ENCODE results near the gene EIF5.
A peak's percentile ranks its signal among the peaks of the same experiment; 100 is the strongest.

EIF5 gene

DNA sequence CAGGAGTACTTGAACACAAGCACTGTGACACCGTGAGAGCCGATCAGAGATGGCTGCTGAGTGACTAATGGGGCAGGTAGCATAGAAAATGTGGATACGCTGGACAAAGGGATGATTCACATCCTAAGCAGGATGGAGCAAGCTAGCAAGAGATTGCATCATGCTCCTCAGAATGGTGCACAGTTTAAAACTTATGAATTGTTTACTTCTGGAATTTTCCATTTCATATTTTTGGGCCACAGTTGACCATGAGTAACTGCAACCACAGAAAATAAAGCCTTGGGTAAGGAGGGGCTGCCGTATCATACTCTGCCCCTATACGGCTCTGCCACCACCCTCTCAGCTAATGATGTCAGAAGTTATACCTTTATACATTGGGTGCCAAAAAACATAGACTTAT, 27.8 kb downstream of the EIF5 start:
- H3K4me3 ChIP-seq (ENCODE audit: low read length) = no peak overlapping the region

DNA sequence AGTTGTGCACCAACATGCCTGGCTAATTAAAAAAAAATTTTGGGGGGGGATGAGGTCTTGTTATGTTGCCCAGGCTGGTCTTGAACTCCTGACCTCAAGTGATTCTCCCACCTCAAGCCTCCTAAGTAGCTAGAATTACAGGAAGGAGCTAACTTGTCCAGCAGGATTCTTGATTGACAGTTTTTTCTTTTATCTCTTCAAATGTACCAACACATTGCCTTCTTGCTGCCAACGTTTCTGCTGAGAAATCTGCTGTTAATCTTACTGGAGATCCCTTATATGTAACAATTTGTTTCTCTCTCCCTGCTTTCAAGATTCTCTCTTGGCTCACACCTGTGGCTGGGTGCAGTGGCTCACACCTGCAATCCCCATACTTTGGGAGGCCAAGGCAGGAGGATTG, 28.7 kb downstream of the EIF5 start:
- H3K9me3 ChIP-seq (replicated peaks; ENCODE audit: low read length) = peaks cover 8% of the 10 kb centered on the region
- no peaks in the 10 kb centered on the region for H3K27me3 ChIP-seq (ENCODE audit: control insufficient read depth, insufficient read depth, low read length)
- H3K4me1 ChIP-seq (ENCODE audit: control insufficient read depth, insufficient read depth, low read length) = peaks cover 11% of the 10 kb centered on the region
- H3K9ac ChIP-seq (ENCODE audit: low read depth, low read length) = no peak overlapping the region
- no peak overlapping the region for H3K4me2 ChIP-seq (ENCODE audit: low read length)
- H3K36me3 ChIP-seq (ENCODE audit: insufficient read depth, low read length) = no peaks in the 10 kb centered on the region
- H3K4me3 ChIP-seq (ENCODE audit: low read length) = no peak overlapping the region

More for the DNA sequence above, 27.8 kb downstream of the EIF5 start:
- Histone ChIP-seq H3K27me3 (ENCODE audit: control insufficient read depth, insufficient read depth, low read length) (no peaks in the 10 kb centered on the region), H3K36me3 (ENCODE audit: insufficient read depth, low read length) (no peaks in the 10 kb centered on the region), H3K9me3 (replicated peaks; ENCODE audit: low read length) (peaks cover 8% of the 10 kb centered on the region), H3K4me1 (ENCODE audit: control insufficient read depth, insufficient read depth, low read length) (peaks cover 11% of the 10 kb centered on the region), H3K4me2 (ENCODE audit: low read length) (peak overlapping the region; percentile 45), H3K9ac (ENCODE audit: low read depth, low read length) (peak overlapping the region; percentile 2)

DNA sequence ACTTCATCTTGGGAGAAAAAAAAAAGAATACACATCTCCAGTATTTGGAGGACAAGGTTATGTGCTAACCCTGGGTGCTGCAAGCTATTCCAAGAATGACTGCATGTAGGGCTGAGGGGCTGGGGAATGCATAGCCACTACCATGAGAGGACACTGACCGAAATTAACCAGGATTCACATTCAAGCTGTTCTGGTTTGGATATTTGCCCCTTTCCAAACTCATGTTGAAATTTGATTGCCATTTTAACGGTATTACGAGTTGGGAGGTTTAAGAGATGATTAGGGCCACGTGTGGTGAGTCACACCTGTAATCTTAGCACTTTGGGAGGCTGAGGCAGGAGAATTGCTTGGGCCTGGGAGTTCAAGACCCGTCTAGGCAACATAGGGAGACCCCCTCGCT, 32.7 kb downstream of the EIF5 start:
- Histone ChIP-seq H3K4me2 (ENCODE audit: low read length) (no peak overlapping the region), H3K9me3 (replicated peaks; ENCODE audit: low read length) (peaks cover 8% of the 10 kb centered on the region), H3K36me3 (ENCODE audit: insufficient read depth, low read length) (no peaks in the 10 kb centered on the region), H3K4me3 (ENCODE audit: low read length) (no peak overlapping the region), H3K4me1 (ENCODE audit: control insufficient read depth, insufficient read depth, low read length) (peaks cover 5% of the 10 kb centered on the region), H3K9ac (ENCODE audit: low read depth, low read length) (no peak overlapping the region), H3K27me3 (ENCODE audit: control insufficient read depth, insufficient read depth, low read length) (no peaks in the 10 kb centered on the region)

DNA sequence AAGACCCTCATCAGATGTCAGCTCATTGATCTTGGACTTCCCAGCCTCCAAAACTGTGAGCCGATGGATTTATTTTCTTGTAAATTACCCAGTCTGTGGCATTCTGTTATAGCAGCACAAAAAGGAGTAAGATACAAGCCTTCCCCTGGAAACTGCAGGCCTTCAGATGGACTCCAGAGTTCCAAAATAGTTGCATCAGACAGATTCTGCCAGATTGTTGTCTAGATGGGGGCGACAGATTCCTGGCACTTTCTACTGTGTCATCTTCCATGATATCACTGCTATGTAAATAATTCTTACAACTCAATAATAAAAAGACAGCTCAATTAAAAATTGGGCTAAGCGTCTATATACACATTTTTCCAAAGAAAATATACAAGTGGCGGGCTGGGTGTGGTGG, 34.0 kb downstream of the EIF5 start:
- Histone ChIP-seq H3K27me3 (ENCODE audit: control insufficient read depth, insufficient read depth, low read length) (no peaks in the 10 kb centered on the region), H3K9me3 (replicated peaks; ENCODE audit: low read length) (peaks cover under 1% of the 10 kb centered on the region), H3K4me1 (ENCODE audit: control insufficient read depth, insufficient read depth, low read length) (peaks cover 10% of the 10 kb centered on the region), H3K4me3 (ENCODE audit: low read length) (no peak overlapping the region), H3K4me2 (ENCODE audit: low read length) (no peak overlapping the region), H3K36me3 (ENCODE audit: insufficient read depth, low read length) (no peaks in the 10 kb centered on the region), H3K9ac (ENCODE audit: low read depth, low read length) (no peak overlapping the region)

DNA sequence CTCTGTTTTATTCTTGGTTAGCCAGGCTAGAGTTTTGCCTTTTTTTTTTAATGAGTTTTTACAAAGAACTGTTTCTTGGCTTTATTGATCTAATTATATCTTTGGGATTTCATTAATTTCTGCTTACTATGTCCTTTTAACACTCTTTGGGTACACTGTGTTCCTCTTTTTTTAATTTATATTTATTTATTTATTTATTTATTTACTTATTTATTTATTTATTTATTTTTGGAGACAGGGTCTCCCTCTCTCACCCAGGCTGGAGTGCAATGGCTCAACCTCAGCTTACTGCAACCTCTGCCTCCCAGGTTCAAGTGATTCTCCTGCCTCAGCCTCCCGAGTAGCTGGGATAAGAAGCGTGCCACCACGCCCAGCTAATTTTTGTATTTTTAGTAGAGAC, 36.0 kb downstream of the EIF5 start:
- Histone ChIP-seq H3K27me3 (ENCODE audit: control insufficient read depth, insufficient read depth, low read length) (no peaks in the 10 kb centered on the region), H3K36me3 (ENCODE audit: insufficient read depth, low read length) (no peaks in the 10 kb centered on the region), H3K4me3 (ENCODE audit: low read length) (no peak overlapping the region), H3K4me2 (ENCODE audit: low read length) (no peak overlapping the region), H3K9ac (ENCODE audit: low read depth, low read length) (no peak overlapping the region), H3K9me3 (replicated peaks; ENCODE audit: low read length) (no peaks in the 10 kb centered on the region), H3K4me1 (ENCODE audit: control insufficient read depth, insufficient read depth, low read length) (peaks cover 12% of the 10 kb centered on the region)

DNA sequence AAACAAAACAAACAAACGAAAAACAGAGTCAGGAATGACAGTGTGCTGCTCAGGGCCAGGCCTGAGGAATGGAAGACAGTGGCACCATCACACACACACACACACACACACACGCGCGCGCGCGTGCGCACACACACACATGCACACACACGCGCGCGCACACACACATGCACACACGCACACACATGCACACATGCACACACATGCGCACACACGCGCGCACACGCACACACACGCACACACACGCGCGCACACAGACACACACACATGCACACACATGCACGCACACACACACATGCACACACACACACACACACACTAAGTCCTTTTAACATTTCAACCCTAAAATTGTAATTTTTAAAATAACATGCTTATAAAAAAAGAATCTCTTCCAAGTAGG, 38.0 kb downstream of the EIF5 start:
- no peaks in the 10 kb centered on the region for H3K36me3 ChIP-seq (ENCODE audit: insufficient read depth, low read length)
- no peaks in the 10 kb centered on the region for H3K9me3 ChIP-seq (replicated peaks; ENCODE audit: low read length)
- H3K9ac ChIP-seq (ENCODE audit: low read depth, low read length) = peak overlapping the region; percentile 17
- H3K4me2 ChIP-seq (ENCODE audit: low read length) = peak overlapping the region; percentile 31
- peaks cover 12% of the 10 kb centered on the region for H3K4me1 ChIP-seq (ENCODE audit: control insufficient read depth, insufficient read depth, low read length)
- no peaks in the 10 kb centered on the region for H3K27me3 ChIP-seq (ENCODE audit: control insufficient read depth, insufficient read depth, low read length)
- no peak overlapping the region for H3K4me3 ChIP-seq (ENCODE audit: low read length)

DNA sequence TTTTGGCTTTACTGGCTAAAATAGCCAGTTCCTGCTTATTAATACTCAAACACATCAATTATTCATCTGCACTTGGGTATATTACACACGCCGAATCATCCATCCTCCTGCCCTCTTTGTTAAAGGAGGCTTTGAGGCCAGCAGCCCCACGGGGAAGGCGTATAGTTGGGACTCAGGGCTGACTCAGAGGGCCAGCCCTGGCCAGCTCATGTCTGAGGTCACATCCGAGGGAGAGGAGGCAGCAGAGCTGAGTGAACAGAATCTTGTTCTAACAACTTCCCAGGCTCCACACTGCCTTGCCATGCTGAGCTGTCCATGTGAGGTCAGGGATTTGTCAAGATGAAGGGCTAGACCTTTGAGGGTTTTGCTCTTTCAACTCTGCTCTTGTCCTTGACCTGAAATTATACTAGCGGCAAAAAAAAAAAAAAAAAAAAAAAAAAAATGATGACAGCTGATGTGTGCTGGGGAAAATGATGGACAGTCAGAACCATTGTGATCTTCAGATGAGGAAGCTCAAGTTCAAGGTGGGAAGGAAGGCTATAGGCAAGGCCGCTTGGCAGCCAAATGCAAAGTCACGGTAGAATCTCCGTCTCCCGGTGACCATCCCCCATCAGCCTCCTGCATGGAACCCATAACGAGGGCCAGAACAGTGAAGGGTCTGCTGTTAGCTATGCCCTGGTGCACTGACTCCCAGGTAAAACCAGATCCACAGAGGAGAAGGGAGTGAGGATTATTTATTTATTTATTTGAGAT, 38.7 kb downstream of the EIF5 start:
- Histone ChIP-seq H3K36me3 (ENCODE audit: insufficient read depth, low read length) (no peaks in the 10 kb centered on the region), H3K4me1 (ENCODE audit: control insufficient read depth, insufficient read depth, low read length) (peaks cover 12% of the 10 kb centered on the region), H3K9ac (ENCODE audit: low read depth, low read length) (peak overlapping the region; percentile 17), H3K4me2 (ENCODE audit: low read length) (peak overlapping the region; percentile 39), H3K4me3 (ENCODE audit: low read length) (no peak overlapping the region), H3K9me3 (replicated peaks; ENCODE audit: low read length) (no peaks in the 10 kb centered on the region), H3K27me3 (ENCODE audit: control insufficient read depth, insufficient read depth, low read length) (no peaks in the 10 kb centered on the region)

DNA sequence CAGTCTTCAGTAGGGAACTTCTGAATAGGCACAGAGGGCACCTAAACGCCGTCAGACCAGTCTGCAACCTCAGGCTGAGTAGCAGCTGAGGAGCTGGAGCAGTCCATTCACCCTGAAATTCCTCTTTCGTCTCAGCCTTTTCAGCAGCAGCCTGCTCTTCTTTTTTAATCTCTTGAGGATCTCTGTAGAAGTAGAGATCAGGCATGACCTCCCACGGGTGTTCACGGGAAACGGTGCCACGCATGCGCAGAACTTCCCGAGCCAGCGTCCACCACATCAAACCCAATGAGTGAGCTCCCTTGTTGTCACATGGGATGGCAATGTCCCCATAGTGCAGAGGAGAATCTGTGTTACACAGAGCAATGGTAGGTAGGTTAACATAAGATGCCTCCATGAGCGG, 40.1 kb downstream of the EIF5 start:
- Histone ChIP-seq H3K4me1 (ENCODE audit: control insufficient read depth, insufficient read depth, low read length) (peaks cover 12% of the 10 kb centered on the region), H3K9ac (ENCODE audit: low read depth, low read length) (no peak overlapping the region), H3K27me3 (ENCODE audit: control insufficient read depth, insufficient read depth, low read length) (peaks cover 3% of the 10 kb centered on the region), H3K4me3 (ENCODE audit: low read length) (no peak overlapping the region), H3K9me3 (replicated peaks; ENCODE audit: low read length) (no peaks in the 10 kb centered on the region), H3K36me3 (ENCODE audit: insufficient read depth, low read length) (no peaks in the 10 kb centered on the region), H3K4me2 (ENCODE audit: low read length) (no peak overlapping the region)

DNA sequence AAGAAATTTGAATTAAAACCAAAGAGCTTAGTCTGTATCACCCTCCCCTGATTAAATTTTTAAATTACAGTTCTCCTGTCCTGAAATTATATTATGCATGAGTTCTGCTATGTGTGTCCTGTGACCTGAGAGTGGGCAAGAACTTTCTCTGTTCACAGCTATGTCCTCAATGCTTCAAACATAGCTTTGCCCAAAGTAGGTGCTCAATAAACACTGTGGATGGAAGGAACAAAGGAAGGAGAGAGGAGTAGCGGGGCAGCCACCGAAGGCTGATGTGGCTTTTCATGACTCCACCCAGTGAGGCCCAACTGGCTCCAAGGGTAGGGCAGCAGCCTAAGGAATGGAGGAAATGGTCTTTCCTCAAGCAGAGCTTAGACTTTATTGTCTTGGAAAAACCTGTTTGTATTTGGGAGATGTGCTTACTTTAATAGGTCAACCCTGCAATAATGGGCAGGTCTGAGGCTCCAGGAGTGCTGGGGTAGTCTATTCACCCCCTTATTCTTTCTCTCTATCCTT, 43.5 kb downstream of the EIF5 start:
- no peak overlapping the region for H3K4me3 ChIP-seq (ENCODE audit: low read length)
- no peaks in the 10 kb centered on the region for H3K9me3 ChIP-seq (replicated peaks; ENCODE audit: low read length)
- H3K36me3 ChIP-seq (ENCODE audit: insufficient read depth, low read length) = no peaks in the 10 kb centered on the region
- peaks cover 8% of the 10 kb centered on the region for H3K4me1 ChIP-seq (ENCODE audit: control insufficient read depth, insufficient read depth, low read length)
- no peak overlapping the region for H3K9ac ChIP-seq (ENCODE audit: low read depth, low read length)
- no peak overlapping the region for H3K4me2 ChIP-seq (ENCODE audit: low read length)
- peaks cover 3% of the 10 kb centered on the region for H3K27me3 ChIP-seq (ENCODE audit: control insufficient read depth, insufficient read depth, low read length)

DNA sequence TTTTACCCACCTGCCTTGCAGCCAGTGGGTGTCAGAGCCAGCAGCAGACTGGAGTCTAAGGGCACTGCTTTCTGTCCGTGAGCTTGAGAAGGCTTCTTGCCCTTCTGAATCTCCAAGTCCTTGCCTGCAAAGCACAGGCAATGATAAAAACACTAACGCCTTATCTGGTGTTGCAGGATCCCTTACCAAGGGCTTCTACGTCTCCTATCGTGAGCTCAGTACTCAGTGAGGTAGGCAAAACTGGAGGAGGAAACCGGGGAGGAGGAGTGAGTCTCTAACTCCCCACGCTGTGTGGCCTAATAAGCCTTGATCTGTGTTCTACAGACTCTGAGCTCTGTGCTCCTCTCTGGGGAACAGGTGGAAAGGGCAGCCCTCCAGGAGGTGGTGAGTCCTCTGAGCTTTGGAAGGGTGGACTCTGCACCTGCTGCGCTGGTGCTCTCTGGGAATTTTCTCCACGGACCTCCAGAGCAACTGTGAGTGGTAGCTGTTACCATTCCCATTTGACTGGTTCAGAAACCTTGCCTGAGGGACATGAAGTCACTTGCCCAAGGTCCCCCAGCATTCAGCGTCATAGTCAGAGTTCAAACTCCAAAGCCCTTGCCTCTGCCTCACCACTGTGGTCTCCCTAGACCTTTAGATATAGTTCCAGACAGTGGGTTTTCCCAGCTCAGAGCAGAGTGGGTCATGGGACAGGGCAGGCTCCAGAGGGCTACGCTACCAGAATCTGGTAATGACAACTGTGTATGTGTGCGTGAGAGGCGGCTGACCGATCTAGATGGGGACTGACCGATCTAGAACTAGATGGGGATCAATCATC, 44.2 kb downstream of the EIF5 start:
- no peaks in the 10 kb centered on the region for H3K36me3 ChIP-seq (ENCODE audit: insufficient read depth, low read length)
- H3K4me3 ChIP-seq (ENCODE audit: low read length) = no peak overlapping the region
- H3K27me3 ChIP-seq (ENCODE audit: control insufficient read depth, insufficient read depth, low read length) = peaks cover 3% of the 10 kb centered on the region
- no peak overlapping the region for H3K4me2 ChIP-seq (ENCODE audit: low read length)
- H3K4me1 ChIP-seq (ENCODE audit: control insufficient read depth, insufficient read depth, low read length) = peaks cover 4% of the 10 kb centered on the region
- no peaks in the 10 kb centered on the region for H3K9me3 ChIP-seq (replicated peaks; ENCODE audit: low read length)
- no peak overlapping the region for H3K9ac ChIP-seq (ENCODE audit: low read depth, low read length)

DNA sequence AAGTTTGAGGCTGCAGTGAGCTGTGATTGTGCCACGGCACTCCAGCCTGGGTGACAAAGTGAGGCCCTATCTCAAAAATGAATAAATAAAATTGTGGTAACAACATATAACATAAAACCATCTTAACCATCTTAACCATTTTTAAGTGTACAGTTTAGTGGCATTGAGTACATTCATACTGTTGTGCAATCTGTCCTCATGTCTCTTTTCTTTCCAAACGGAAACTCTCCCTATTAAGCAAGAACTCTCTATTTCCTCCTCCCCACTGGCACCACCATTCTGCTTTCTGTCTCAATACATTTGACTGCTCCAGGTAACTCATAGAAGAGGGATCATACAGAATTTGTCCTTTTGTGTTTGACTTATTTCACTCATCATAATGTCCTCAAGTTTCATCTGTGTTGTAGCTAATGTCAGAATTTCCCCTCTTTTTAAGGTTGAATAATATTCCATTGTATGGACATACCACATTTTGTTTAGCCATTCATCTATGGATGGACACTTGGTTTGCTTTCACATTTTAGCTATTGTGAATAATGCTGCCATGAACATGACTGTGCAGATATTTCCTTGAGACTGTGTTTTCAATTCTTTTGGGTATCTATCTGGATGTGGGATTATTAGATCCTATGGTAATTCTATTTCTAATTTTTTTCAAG, 46.8 kb downstream of the EIF5 start:
- no peak overlapping the region for H3K4me3 ChIP-seq (ENCODE audit: low read length)
- H3K9me3 ChIP-seq (replicated peaks; ENCODE audit: low read length) = no peaks in the 10 kb centered on the region
- H3K9ac ChIP-seq (ENCODE audit: low read depth, low read length) = no peak overlapping the region
- peaks cover 3% of the 10 kb centered on the region for H3K27me3 ChIP-seq (ENCODE audit: control insufficient read depth, insufficient read depth, low read length)
- no peaks in the 10 kb centered on the region for H3K36me3 ChIP-seq (ENCODE audit: insufficient read depth, low read length)
- H3K4me2 ChIP-seq (ENCODE audit: low read length) = no peak overlapping the region
- peaks cover 11% of the 10 kb centered on the region for H3K4me1 ChIP-seq (ENCODE audit: control insufficient read depth, insufficient read depth, low read length)

All from skeletal muscle satellite cell (primary cell).